ENCODE results near the gene MTOR.
"Not testable (repeated sequence)": the region's sequence is repeated elsewhere in the genome, so short reads cannot be mapped to it uniquely, and the experiment has no call there.

MTOR gene

GRCh38 chr1:11214698-11215380 is 47.5 kb downstream of the MTOR start:
- DNase-seq, result no peak

- no peak for DNase-seq
Measured at GRCh38 chr1:11211925-11212587, 50.3 kb downstream of the MTOR start.

- DNase-seq, result no peak
Measured at GRCh38 chr1:11211461-11211860, 50.9 kb downstream of the MTOR start.

- DNase-seq, result no peak
Measured at GRCh38 chr1:11207898-11208611, 54.3 kb downstream of the MTOR start.

GRCh38 chr1:11204396-11205190 is 57.8 kb downstream of the MTOR start:
- DNase-seq, result no peak

GRCh38 chr1:11198851-11199594 is 63.3 kb downstream of the MTOR start:
- no peak for DNase-seq

GRCh38 chr1:11198257-11198656 is 64.1 kb downstream of the MTOR start:
- no peak for DNase-seq

GRCh38 chr1:11197359-11197758 is 65.0 kb downstream of the MTOR start:
- no peak for DNase-seq

- DNase-seq, result no peak
Measured at GRCh38 chr1:11196945-11197344, 65.4 kb downstream of the MTOR start.

GRCh38 chr1:11194407-11195176 is 67.8 kb downstream of the MTOR start:
- DNase-seq, result no peak

GRCh38 chr1:11193376-11193775 is 69.0 kb downstream of the MTOR start:
- DNase-seq, result no peak

- DNase-seq, result no peak
Measured at GRCh38 chr1:11188858-11189451, 73.4 kb downstream of the MTOR start, which contains the start of gene ANGPTL7. TSS of gene ANGPTL7 (plus strand) at chr1:11189355. CDS start at chr1:11189580, 225 bp downstream.

GRCh38 chr1:11188381-11188780 is 74.0 kb downstream of the MTOR start:
- DNase-seq, result no peak

GRCh38 chr1:11187931-11188330 is 74.4 kb downstream of the MTOR start:
- DNase-seq, result no peak

GRCh38 chr1:11187494-11187893 is 74.9 kb downstream of the MTOR start:
- DNase-seq, result no peak

- DNase-seq, result no peak
Measured at GRCh38 chr1:11187000-11187399, 75.4 kb downstream of the MTOR start.

GRCh38 chr1:11184973-11185372 is 77.4 kb downstream of the MTOR start:
- DNase-seq, result no peak

- no peak for DNase-seq
Measured at GRCh38 chr1:11182884-11183283, 79.5 kb downstream of the MTOR start.

- DNase-seq, result no peak
Measured at GRCh38 chr1:11180342-11180744, 82.0 kb downstream of the MTOR start.

- not testable (repeated sequence) for DNase-seq
Measured at GRCh38 chr1:11179749-11180148, 82.6 kb downstream of the MTOR start.

GRCh38 chr1:11179125-11179524 is 83.2 kb downstream of the MTOR start:
- DNase-seq, result no peak

Data from stimulated activated naive CD4-positive, alpha-beta T cell (primary cell).